Measurements from ENCODE around the gene TMEM117. TPM values are rescaled to one million over a fixed set of nuclear protein-coding genes. Genes with fewer than 3 reads are reported as not detected.

TMEM117 gene
- total and polyA plus RNA-seq, 2 donors from 2014 or later = 5.9 to 6.0 TPM

- intact Hi-C loops (cut with DNase I) = no loop called here
- no peaks in the 10 kb centered on the region for H3K9me3 ChIP-seq (ENCODE audit: control insufficient read depth in 2 of 3, insufficient read depth in 1 of 3, low read length in 3 of 3)
- H3K27ac ChIP-seq (ENCODE audit: low read depth in 2 of 2, low read length in 2 of 2) = no peak overlapping the region
- no peak overlapping the region for H3K9ac ChIP-seq (ENCODE audit: low read length in 3 of 3)
- no peaks in the 10 kb centered on the region for H3K36me3 ChIP-seq (ENCODE audit: control insufficient read depth in 2 of 3, insufficient read depth in 3 of 3, low read length in 3 of 3)
- DNase-seq (peak in 2 of 5 donors; percentile 43 to 47), FAIRE-seq (no peak)
- no peaks in the 10 kb centered on the region for H3K4me1 ChIP-seq (ENCODE audit: control insufficient read depth in 2 of 3, insufficient read depth in 2 of 3, low read depth in 1 of 3, low read length in 3 of 3)
- H3K27me3 ChIP-seq (ENCODE audit: control insufficient read depth, insufficient read depth, low read length) = no peaks in the 10 kb centered on the region
- TF ChIP-seq CTCF (IDR thresholded peaks at IDR 0.05; ENCODE audit: borderline replicate concordance, extremely low read depth, insufficient read depth) = no peak
- H3K4me3 ChIP-seq (ENCODE audit: low read length in 3 of 3) = no peak overlapping the region
These were observed 60.6 kb downstream of the TMEM117 start for GRCh38 chr12:43896496-43896895.

- Histone ChIP-seq H3K9ac (ENCODE audit: low read length in 3 of 3) (no peak overlapping the region), H3K4me3 (ENCODE audit: low read length in 3 of 3) (no peak overlapping the region), H3K4me1 (ENCODE audit: control insufficient read depth in 2 of 3, insufficient read depth in 2 of 3, low read depth in 1 of 3, low read length in 3 of 3) (no peaks in the 10 kb centered on the region), H3K9me3 (ENCODE audit: control insufficient read depth in 2 of 3, insufficient read depth in 1 of 3, low read length in 3 of 3) (no peaks in the 10 kb centered on the region), H3K27ac (ENCODE audit: low read depth in 2 of 2, low read length in 2 of 2) (no peak overlapping the region), H3K27me3 (ENCODE audit: control insufficient read depth, insufficient read depth, low read length) (no peaks in the 10 kb centered on the region), H3K36me3 (ENCODE audit: control insufficient read depth in 2 of 3, insufficient read depth in 3 of 3, low read length in 3 of 3) (no peaks in the 10 kb centered on the region)
- no peak for TF ChIP-seq CTCF (IDR thresholded peaks at IDR 0.05; ENCODE audit: borderline replicate concordance, extremely low read depth, insufficient read depth)
- DNase-seq (peak in 1 of 5 donors; percentile 16), FAIRE-seq (no peak)
- intact Hi-C loops (cut with DNase I) = no loop called here
These were observed 62.6 kb downstream of the TMEM117 start for GRCh38 chr12:43898474-43898873.

GRCh38 chr12:43899574-43899973 lies 63.7 kb downstream of the TMEM117 start:
- intact Hi-C loops (cut with DNase I) = no loop called here
- Histone ChIP-seq H3K4me1 (ENCODE audit: control insufficient read depth in 2 of 3, insufficient read depth in 2 of 3, low read depth in 1 of 3, low read length in 3 of 3) (no peaks in the 10 kb centered on the region), H3K27ac (ENCODE audit: low read depth in 2 of 2, low read length in 2 of 2) (no peak overlapping the region), H3K4me3 (ENCODE audit: low read length in 3 of 3) (no peak overlapping the region), H3K9me3 (ENCODE audit: control insufficient read depth in 2 of 3, insufficient read depth in 1 of 3, low read length in 3 of 3) (no peaks in the 10 kb centered on the region), H3K27me3 (ENCODE audit: control insufficient read depth, insufficient read depth, low read length) (no peaks in the 10 kb centered on the region), H3K36me3 (ENCODE audit: control insufficient read depth in 2 of 3, insufficient read depth in 3 of 3, low read length in 3 of 3) (no peaks in the 10 kb centered on the region), H3K9ac (ENCODE audit: low read length in 3 of 3) (no peak overlapping the region)
- no peak for TF ChIP-seq CTCF (IDR thresholded peaks at IDR 0.05; ENCODE audit: borderline replicate concordance, extremely low read depth, insufficient read depth)
- DNase-seq = no peak
- no peak for FAIRE-seq

- H3K9ac ChIP-seq (ENCODE audit: low read length in 3 of 3) = no peak overlapping the region
- no peak for TF ChIP-seq CTCF (IDR thresholded peaks at IDR 0.05; ENCODE audit: borderline replicate concordance, extremely low read depth, insufficient read depth)
- no peak for FAIRE-seq
- DNase-seq = no peak
- no peaks in the 10 kb centered on the region for H3K4me1 ChIP-seq (ENCODE audit: control insufficient read depth in 2 of 3, insufficient read depth in 2 of 3, low read depth in 1 of 3, low read length in 3 of 3)
- H3K4me3 ChIP-seq (ENCODE audit: low read length in 3 of 3) = no peak overlapping the region
- H3K27ac ChIP-seq (ENCODE audit: low read depth in 2 of 2, low read length in 2 of 2) = no peak overlapping the region
- intact Hi-C loops (cut with DNase I) = no loop called here
- H3K9me3 ChIP-seq (ENCODE audit: control insufficient read depth in 2 of 3, insufficient read depth in 1 of 3, low read length in 3 of 3) = no peaks in the 10 kb centered on the region
- H3K36me3 ChIP-seq (ENCODE audit: control insufficient read depth in 2 of 3, insufficient read depth in 3 of 3, low read length in 3 of 3) = no peaks in the 10 kb centered on the region
- H3K27me3 ChIP-seq (ENCODE audit: control insufficient read depth, insufficient read depth, low read length) = no peaks in the 10 kb centered on the region
These were observed 67.8 kb downstream of the TMEM117 start for GRCh38 chr12:43903686-43904085.

Data from kidney (tissue), 14 donors.